SJSA1 (cell line): Measurements from ENCODE around the gene RHOT2. TPM values are rescaled to one million over a fixed set of nuclear protein-coding genes. Genes with fewer than 3 reads are reported as not detected.
"Not testable (repeated sequence)": the region's sequence is repeated elsewhere in the genome, so short reads cannot be mapped to it uniquely, and the experiment has no call there.

ENCODE experiments used
- DNase-seq, 2 experiments: peaks; one replicate each; pipeline ENCODE4 v3.0.0-alpha.2; 2015 to 2020; ENCODE audit warnings: low spot score in 2 of 2, low read depth in 1 of 2
- H3K27ac ChIP-seq: fragments of 250-450 bp; sonication (Bioruptor Pico); 2 replicates; pipeline ENCODE4 v1.5.1; 2020; ENCODE audit warnings: mild to moderate bottlenecking, moderate library complexity
- H3K27me3 ChIP-seq: fragments of 250-450 bp; sonication (Bioruptor Pico); replicated peaks from 2 replicates; pipeline ENCODE4 v1.5.1; 2020; ENCODE audit warnings: mild to moderate bottlenecking, moderate library complexity
- H3K36me3 ChIP-seq: fragments of 250-450 bp; sonication (Bioruptor Pico); 2 replicates; pipeline ENCODE4 v1.5.1; 2020; ENCODE audit warnings: mild to moderate bottlenecking
- H3K4me1 ChIP-seq: fragments of 250-450 bp; sonication (Bioruptor Pico); replicated peaks from 2 replicates; pipeline ENCODE4 v1.6.1; 2021; ENCODE audit warnings: mild to moderate bottlenecking
- H3K4me3 ChIP-seq: fragments of 250-450 bp; sonication (Bioruptor Pico); 2 replicates; pipeline ENCODE4 v1.5.1; 2020; ENCODE audit warnings: mild to moderate bottlenecking
- H3K9me3 ChIP-seq: fragments of 250-450 bp; sonication (Bioruptor Pico); replicated peaks from 2 replicates; pipeline ENCODE4 v1.5.1; 2020; ENCODE audit warnings: mild to moderate bottlenecking
- total RNA-seq: library from RNA; depleted of rRNA; stranded (reverse); fragments of >200 nt; shearing (Covaris generic); gene quantifications from 2 replicates; pipeline ENCODE4 v1.2.3, GENCODE V29; 2014

Gene RHOT2
- total RNA-seq, 1 experiment from 2014 or later, result 51.2 TPM

GRCh38 chr16:682493-683395, 14.8 kb downstream of the RHOT2 start:
- peaks cover 5% of the 10 kb centered on the region for H3K9me3 ChIP-seq
- DNase-seq, result no peak
- peaks cover 43% of the 10 kb centered on the region for H3K4me1 ChIP-seq
- H3K27me3 ChIP-seq, result no peaks in the 10 kb centered on the region
- peaks cover 74% of the 10 kb centered on the region for H3K36me3 ChIP-seq
- H3K27ac ChIP-seq, result no peak overlapping the region
- H3K4me3 ChIP-seq, result no peak overlapping the region

GRCh38 chr16:683396-684070, 15.6 kb downstream of the RHOT2 start:
- Histone ChIP-seq H3K4me1 (peaks cover 43% of the 10 kb centered on the region), H3K4me3 (peak overlapping the region; percentile 50), H3K9me3 (peaks cover 5% of the 10 kb centered on the region), H3K36me3 (peaks cover 78% of the 10 kb centered on the region), H3K27ac (peak overlapping the region; percentile 29; the same call in 1 of the 2 replicates), H3K27me3 (no peaks in the 10 kb centered on the region)
- DNase-seq, result no peak

DNA sequence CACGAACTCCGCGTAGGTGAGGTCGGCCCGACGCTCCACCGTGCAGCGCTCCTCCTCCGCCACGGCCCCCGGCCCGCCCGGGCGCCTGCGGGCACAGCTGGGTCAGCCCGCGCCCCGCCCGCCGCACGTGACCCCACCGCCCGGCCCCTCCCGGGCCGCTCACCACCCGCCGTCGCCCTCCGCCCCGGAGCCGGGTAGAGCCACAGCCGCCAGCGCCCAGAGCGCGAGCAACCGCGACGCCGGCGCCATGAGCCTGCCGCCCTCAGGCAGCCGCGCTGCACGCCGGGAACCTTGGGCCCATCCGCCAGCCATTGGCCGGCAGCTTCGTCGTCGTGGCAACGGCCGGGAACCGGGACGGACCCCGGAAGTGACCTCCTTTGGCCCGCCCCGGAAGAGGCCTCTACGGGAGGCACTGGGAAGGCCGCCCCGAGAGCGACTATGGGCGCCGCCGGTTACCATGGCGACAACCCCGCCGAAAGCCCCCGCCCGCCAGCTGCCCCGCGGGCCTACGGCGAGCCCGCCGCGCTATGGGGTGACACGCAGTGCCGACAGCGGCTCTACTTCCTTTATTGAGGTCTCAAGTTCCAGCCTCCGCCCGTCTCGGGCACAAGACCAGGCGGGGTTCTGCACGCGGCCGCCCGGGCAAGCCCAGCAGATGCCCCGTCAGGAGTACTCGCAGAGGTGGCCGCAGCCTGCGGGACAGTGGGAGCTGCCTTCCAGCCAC, 16.3 kb downstream of the RHOT2 start, which contains the start of gene JMJD8:
Gene JMJD8, minus strand, starts transcription at position 264 of the 724 bp plus-strand sequence. Its CDS starts 15 bp downstream, at position 249.
- Histone ChIP-seq H3K36me3 (peaks cover 78% of the 10 kb centered on the region), H3K4me3 (peak within 1 kb of the TSS; percentile 50), H3K9me3 (peaks cover 5% of the 10 kb centered on the region), H3K27me3 (no peaks in the 10 kb centered on the region), H3K27ac (peak within 1 kb of the TSS; percentile 29; the same call in 1 of the 2 replicates), H3K4me1 (peaks cover 44% of the 10 kb centered on the region)
- DNase-seq, result peak; percentile 77 to 94

DNA sequence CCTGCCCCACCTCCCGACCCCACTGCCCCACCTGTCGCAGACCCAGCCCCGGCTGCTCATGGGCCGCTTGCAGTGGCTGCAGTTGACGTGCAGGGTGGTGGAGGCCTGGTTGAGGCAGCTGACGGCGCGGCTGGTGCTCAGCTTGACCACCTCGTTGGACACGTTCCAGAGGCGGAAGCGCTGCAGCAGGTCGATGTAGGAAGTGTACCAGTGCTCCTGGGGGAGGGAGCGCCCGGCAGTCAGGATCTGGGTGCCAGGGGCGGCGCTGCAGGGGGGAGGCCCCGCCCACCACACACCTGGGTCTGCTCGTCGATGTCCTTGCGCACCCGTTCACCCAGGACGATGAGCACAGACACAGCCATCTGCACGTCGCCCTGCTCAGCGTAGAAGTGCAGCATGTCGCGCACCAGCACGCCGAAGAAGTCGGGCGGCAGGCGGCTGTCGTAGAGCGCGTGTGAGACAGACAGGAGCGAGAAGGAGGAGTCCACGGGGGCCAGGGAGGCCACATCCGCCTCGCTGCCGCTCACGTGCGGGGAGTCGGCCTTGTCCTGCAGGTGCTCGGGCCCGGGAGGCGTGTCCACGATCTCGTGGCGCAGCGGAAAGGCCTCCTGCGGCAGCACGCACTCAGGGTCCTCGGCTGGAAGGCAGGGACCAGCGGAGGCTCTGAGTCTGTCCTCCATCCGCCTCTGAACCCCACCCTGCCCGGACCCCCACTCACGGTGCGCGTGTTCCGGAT, 17.2 kb downstream of the RHOT2 start:
- no peaks in the 10 kb centered on the region for H3K27me3 ChIP-seq
- peaks cover 76% of the 10 kb centered on the region for H3K36me3 ChIP-seq
- H3K4me3 ChIP-seq, result no peak overlapping the region
- no peak for DNase-seq
- peaks cover 4% of the 10 kb centered on the region for H3K9me3 ChIP-seq
- H3K4me1 ChIP-seq, result peaks cover 43% of the 10 kb centered on the region
- H3K27ac ChIP-seq, result no peak overlapping the region

DNA sequence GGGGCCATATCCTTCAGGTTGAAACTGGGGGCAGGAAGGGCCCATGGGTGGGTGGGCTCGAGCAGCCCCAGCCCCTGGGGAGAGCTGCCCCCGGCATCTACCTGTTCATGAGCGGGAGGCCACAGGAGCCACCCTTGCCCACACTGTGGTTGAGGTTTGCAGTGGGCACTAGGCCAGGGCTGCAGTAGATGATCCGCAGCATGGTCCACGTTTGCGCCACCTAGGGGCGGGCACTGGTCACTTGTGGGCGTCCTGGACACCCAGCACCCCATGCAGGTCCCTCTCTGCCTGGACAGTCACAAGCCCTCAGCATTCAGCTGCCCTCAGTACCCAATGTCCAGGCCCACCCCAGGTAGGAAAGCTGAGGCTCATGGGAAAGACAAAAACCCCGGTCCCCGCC, 18.0 kb downstream of the RHOT2 start:
- Histone ChIP-seq H3K4me1 (peaks cover 42% of the 10 kb centered on the region), H3K36me3 (peaks cover 69% of the 10 kb centered on the region), H3K9me3 (no peaks in the 10 kb centered on the region; the same call in none of the 2 replicates), H3K27ac (no peak overlapping the region), H3K27me3 (no peaks in the 10 kb centered on the region), H3K4me3 (no peak overlapping the region)
- peak; percentile 41 to 81 for DNase-seq

GRCh38 chr16:686459-687260, 18.7 kb downstream of the RHOT2 start:
- Histone ChIP-seq H3K27ac (no peak overlapping the region), H3K9me3 (no peaks in the 10 kb centered on the region; the same call in none of the 2 replicates), H3K4me1 (peaks cover 35% of the 10 kb centered on the region), H3K36me3 (peaks cover 62% of the 10 kb centered on the region), H3K27me3 (peaks cover 6% of the 10 kb centered on the region), H3K4me3 (no peak overlapping the region)
- DNase-seq, result no peak

- peaks cover 54% of the 10 kb centered on the region for H3K36me3 ChIP-seq
- no peaks in the 10 kb centered on the region; the same call in none of the 2 replicates for H3K9me3 ChIP-seq
- peaks cover 14% of the 10 kb centered on the region for H3K27me3 ChIP-seq
- peaks cover 29% of the 10 kb centered on the region for H3K4me1 ChIP-seq
- no peak overlapping the region for H3K4me3 ChIP-seq
- H3K27ac ChIP-seq, result no peak overlapping the region
- DNase-seq, result no peak
These were observed 19.6 kb downstream of the RHOT2 start for GRCh38 chr16:687499-687898.

DNA sequence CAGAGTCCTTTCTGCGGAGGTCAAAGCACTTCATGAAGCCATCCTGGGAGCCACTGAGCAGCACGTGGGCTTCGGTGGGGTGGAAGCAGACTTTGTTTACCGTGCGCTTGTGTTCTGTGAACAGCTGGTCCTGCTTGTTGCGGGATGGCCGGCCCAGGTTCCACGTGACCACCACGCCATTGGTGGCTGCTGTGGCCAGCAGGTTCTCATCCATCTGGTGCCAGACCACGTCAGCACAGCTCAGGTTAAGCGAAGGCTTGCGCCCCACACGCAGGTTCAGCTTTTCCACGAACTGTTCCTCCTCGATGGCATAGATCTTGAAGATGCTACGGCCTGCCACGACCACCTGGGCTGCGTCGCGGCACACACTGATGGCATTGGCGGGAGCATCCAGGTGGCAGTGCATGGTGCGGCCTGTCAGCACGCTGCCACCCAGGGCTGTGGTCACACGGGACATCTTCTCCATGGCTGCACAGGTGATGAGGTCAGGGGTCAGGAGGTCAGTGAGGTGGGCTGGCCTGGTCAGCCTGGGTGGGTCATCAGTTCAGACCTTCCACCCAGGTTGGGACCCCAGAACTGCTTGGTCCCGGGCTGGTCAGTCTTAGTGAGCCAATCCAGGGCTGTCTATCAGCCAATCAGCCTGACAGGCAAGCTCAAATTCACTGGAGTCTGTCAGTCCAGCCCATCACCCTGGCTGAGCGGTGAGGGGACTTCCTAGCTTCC, 21.4 kb downstream of the RHOT2 start:
- H3K4me1 ChIP-seq, result peaks cover 17% of the 10 kb centered on the region
- peak overlapping the region; percentile 71 for H3K4me3 ChIP-seq
- H3K9me3 ChIP-seq, result no peaks in the 10 kb centered on the region
- peaks cover 33% of the 10 kb centered on the region for H3K27me3 ChIP-seq
- no peak for DNase-seq
- H3K27ac ChIP-seq, result peak overlapping the region; percentile 36; the same call in 1 of the 2 replicates
- peaks cover 35% of the 10 kb centered on the region for H3K36me3 ChIP-seq

DNA sequence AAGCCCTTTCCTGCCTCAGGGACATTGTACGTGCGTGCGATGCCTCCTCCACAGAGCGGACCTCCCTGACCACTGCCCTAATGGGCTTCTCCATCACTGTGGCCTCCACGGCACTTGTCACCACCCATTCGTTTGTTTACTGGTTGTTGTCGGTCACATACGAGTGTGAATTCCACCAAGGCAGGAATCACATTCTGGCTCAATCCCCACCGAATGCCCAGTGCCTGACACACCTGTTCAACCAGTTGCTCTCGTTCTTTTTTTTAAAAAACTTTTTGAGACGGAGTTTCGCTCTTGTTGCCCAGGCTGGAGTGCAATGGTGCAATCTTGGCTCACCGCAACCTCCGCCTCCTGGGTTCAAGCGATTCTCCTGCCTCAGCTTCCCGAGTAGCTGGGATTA, 23.3 kb downstream of the RHOT2 start:
- peaks cover 19% of the 10 kb centered on the region for H3K36me3 ChIP-seq
- DNase-seq, H3K9me3 ChIP-seq, H3K27ac ChIP-seq, H3K4me3 ChIP-seq: not testable (repeated sequence)
- peaks cover 50% of the 10 kb centered on the region for H3K27me3 ChIP-seq
- peaks cover 14% of the 10 kb centered on the region for H3K4me1 ChIP-seq

- peaks cover 6% of the 10 kb centered on the region; the same call in 1 of the 2 replicates for H3K36me3 ChIP-seq
- H3K4me3 ChIP-seq, result no peak overlapping the region
- H3K9me3 ChIP-seq, result no peaks in the 10 kb centered on the region
- no peak overlapping the region for H3K27ac ChIP-seq
- H3K4me1 ChIP-seq, result peaks cover 14% of the 10 kb centered on the region
- peaks cover 52% of the 10 kb centered on the region for H3K27me3 ChIP-seq
- no peak for DNase-seq
These were observed 24.6 kb downstream of the RHOT2 start for GRCh38 chr16:692356-693108.

GRCh38 chr16:693364-693763, 25.4 kb downstream of the RHOT2 start:
- no peaks in the 10 kb centered on the region for H3K9me3 ChIP-seq
- H3K4me1 ChIP-seq, result peaks cover 14% of the 10 kb centered on the region
- peaks cover 56% of the 10 kb centered on the region for H3K27me3 ChIP-seq
- no peak overlapping the region for H3K4me3 ChIP-seq
- no peak for DNase-seq
- no peak overlapping the region for H3K27ac ChIP-seq
- no peaks in the 10 kb centered on the region for H3K36me3 ChIP-seq
